ENCODE results near the gene MRTFA. TPM values are rescaled to one million over a fixed set of nuclear protein-coding genes. Genes with fewer than 3 reads are reported as not detected.

The MRTFA gene
- total RNA-seq, 1 donor from 2014 or later: 52.1 TPM

GRCh38 chr22:40407831-40408717 lies 228.4 kb downstream of the MRTFA start:
- no peak overlapping the region for H3K4me3 ChIP-seq (ENCODE audit: low read depth, low read length)
- no peak for DNase-seq (ENCODE audit: low read depth)
- TF ChIP-seq CTCF (conservative IDR thresholded peaks at IDR 0.05; ENCODE audit: low read depth, low read length): no peak

GRCh38 chr22:40407021-40407761 lies 229.3 kb downstream of the MRTFA start:
- no peak for TF ChIP-seq CTCF (conservative IDR thresholded peaks at IDR 0.05; ENCODE audit: low read depth, low read length)
- no peak for DNase-seq (ENCODE audit: low read depth)
- H3K4me3 ChIP-seq (ENCODE audit: low read depth, low read length): no peak overlapping the region

DNA sequence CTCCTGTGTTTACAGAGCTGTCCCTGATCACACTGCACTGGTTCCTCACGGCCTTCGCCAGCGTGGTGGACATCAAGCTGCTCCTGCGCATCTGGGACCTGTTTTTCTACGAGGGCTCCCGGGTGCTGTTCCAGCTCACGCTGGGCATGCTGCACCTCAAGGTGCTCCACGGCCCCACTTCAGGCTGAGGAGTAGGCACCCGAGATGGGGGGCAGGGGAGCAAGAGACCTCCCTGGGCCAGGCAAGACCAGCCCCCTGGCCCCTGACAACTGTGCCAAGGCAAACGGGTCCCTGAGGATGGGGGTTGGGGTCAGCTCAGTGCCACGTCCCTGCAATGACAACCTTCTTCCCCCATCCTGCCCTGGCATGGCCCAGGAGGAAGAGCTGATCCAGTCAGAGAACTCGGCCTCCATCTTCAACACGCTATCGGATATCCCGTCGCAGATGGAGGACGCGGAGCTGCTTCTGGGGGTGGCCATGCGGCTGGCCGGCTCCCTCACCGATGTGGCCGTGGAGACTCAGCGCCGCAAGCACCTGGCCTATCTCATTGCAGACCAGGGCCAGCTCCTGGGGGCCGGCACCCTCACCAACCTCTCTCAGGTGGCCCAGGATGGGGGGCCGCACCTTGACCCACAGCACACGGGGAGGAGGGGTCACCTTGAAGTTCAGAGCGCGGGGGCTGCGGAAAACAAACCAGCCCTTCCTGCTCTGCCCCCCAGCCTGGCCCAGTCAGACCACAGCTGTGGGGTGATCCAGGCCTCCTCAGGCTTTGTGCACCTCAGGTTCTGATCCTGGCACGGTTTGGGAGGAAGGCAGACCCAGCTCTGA lies 230.2 kb downstream of the MRTFA start:
- DNase-seq (ENCODE audit: low read depth): no peak
- no peak overlapping the region for H3K4me3 ChIP-seq (ENCODE audit: low read depth, low read length)
- no peak for TF ChIP-seq CTCF (conservative IDR thresholded peaks at IDR 0.05; ENCODE audit: low read depth, low read length)

GRCh38 chr22:40405178-40406062 lies 231.1 kb downstream of the MRTFA start:
- no peak overlapping the region for H3K4me3 ChIP-seq (ENCODE audit: low read depth, low read length)
- no peak for DNase-seq (ENCODE audit: low read depth)
- no peak for TF ChIP-seq CTCF (conservative IDR thresholded peaks at IDR 0.05; ENCODE audit: low read depth, low read length)

DNA sequence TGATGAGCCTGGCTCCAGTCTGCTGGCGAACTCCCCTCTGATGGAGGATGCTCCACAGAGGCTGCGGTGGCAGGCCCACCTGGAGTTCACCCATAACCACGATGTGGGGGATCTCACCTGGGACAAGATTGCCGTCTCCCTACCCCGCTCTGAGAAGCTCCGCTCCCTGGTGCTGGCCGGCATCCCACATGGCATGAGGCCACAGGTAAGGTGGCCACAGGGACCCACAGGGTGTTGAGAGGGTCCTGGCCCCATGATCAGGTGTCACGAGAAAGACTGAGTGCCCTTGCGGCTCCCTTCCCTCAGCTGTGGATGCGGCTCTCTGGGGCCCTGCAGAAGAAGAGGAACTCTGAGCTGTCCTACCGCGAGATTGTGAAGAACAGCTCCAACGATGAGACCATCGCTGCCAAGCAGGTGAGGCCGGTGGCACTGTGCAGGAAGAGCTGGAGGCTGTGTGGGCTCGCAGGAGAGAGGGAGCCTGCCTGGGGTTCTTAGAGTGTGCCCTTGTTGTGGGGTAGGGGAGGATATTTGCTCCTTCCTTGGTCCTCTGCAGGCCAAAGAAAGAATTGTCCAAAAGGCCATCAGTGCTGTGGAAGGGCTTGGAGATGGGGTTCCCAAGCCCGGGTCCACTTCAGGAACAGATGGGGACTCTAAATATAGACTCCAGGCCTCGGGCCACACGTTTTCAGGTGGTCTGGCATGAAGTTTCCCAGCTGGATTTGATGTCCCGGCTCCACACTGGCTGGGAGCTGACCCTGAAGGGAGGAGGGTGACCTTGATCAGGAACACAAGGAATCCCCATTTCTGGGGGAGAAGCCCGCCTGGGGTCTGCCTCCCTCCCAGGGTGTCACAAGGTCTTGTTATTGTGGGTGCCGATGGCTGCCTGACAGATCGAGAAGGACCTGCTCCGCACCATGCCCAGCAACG lies 232.0 kb downstream of the MRTFA start:
- TF ChIP-seq CTCF (conservative IDR thresholded peaks at IDR 0.05; ENCODE audit: low read depth, low read length): no peak
- no peak for DNase-seq (ENCODE audit: low read depth)
- no peak overlapping the region for H3K4me3 ChIP-seq (ENCODE audit: low read depth, low read length)
